Measurements from ENCODE around the gene INS.

INS gene

GRCh38 chr11:2175659-2176058 is 14.7 kb upstream of the INS start:
- no peak for TF ChIP-seq SPI1 (IDR thresholded peaks at IDR 0.05; ENCODE audit: borderline replicate concordance, low read depth)
- TF ChIP-seq GABPA (IDR thresholded peaks at IDR 0.05; ENCODE audit: low read depth) = no peak
- no peak for TF ChIP-seq CTCF (IDR thresholded peaks at IDR 0.05; ENCODE audit: insufficient read depth, low read length)
- Histone ChIP-seq H3K27ac (replicated peaks) (no peak overlapping the region), H3K4me3 (replicated peaks; ENCODE audit: insufficient read depth, low read length) (no peak overlapping the region), H3K27me3 (ENCODE audit: insufficient read depth, poor library complexity, severe bottlenecking) (peaks cover 11% of the 10 kb centered on the region)
- no peak for DNase-seq (ENCODE audit: low read depth in 1 of 2, low spot score in 1 of 2)

- TF ChIP-seq SPI1 (IDR thresholded peaks at IDR 0.05; ENCODE audit: borderline replicate concordance, low read depth) = no peak
- TF ChIP-seq GABPA (IDR thresholded peaks at IDR 0.05; ENCODE audit: low read depth) = no peak
- TF ChIP-seq POLR2AphosphoS5 (IDR thresholded peaks at IDR 0.05; ENCODE audit: low read depth) = no peak
- no peak for TF ChIP-seq CTCF (IDR thresholded peaks at IDR 0.05; ENCODE audit: insufficient read depth, low read length)
- TF ChIP-seq REST (IDR thresholded peaks at IDR 0.05; ENCODE audit: insufficient replicate concordance, low read depth) = no peak
- peaks cover 19% of the 10 kb centered on the region for H3K27me3 ChIP-seq (ENCODE audit: insufficient read depth, poor library complexity, severe bottlenecking)
- no peak for DNase-seq (ENCODE audit: low read depth in 1 of 2, low spot score in 1 of 2)
- no peak overlapping the region for H3K27ac ChIP-seq (replicated peaks)
- no peak overlapping the region for H3K4me3 ChIP-seq (replicated peaks; ENCODE audit: insufficient read depth, low read length)
Observed at GRCh38 chr11:2174361-2174760, 13.4 kb upstream of the INS start.

- Histone ChIP-seq H3K27ac (replicated peaks) (no peak overlapping the region), H3K4me3 (replicated peaks; ENCODE audit: insufficient read depth, low read length) (no peak overlapping the region), H3K27me3 (ENCODE audit: insufficient read depth, poor library complexity, severe bottlenecking) (peaks cover 23% of the 10 kb centered on the region)
- TF ChIP-seq REST (IDR thresholded peaks at IDR 0.05; ENCODE audit: insufficient replicate concordance, low read depth) (no peak), SPI1 (IDR thresholded peaks at IDR 0.05; ENCODE audit: borderline replicate concordance, low read depth) (no peak)
- no peak for DNase-seq (ENCODE audit: low read depth in 1 of 2, low spot score in 1 of 2)
Observed at GRCh38 chr11:2173761-2174160, 12.8 kb upstream of the INS start.

GRCh38 chr11:2173150-2173693 is 12.2 kb upstream of the INS start:
- H3K27me3 ChIP-seq (ENCODE audit: insufficient read depth, poor library complexity, severe bottlenecking) = peaks cover 23% of the 10 kb centered on the region
- H3K4me3 ChIP-seq (replicated peaks; ENCODE audit: insufficient read depth, low read length) = no peak overlapping the region
- TF ChIP-seq POLR2AphosphoS5 (IDR thresholded peaks at IDR 0.05; ENCODE audit: low read depth) = no peak
- DNase-seq (ENCODE audit: low read depth in 1 of 2, low spot score in 1 of 2) = no peak
- H3K27ac ChIP-seq (replicated peaks) = no peak overlapping the region

- Histone ChIP-seq H3K4me3 (replicated peaks; ENCODE audit: insufficient read depth, low read length) (no peak overlapping the region), H3K27ac (replicated peaks) (no peak overlapping the region), H3K27me3 (ENCODE audit: insufficient read depth, poor library complexity, severe bottlenecking) (peaks cover 24% of the 10 kb centered on the region)
- TF ChIP-seq SPI1 (IDR thresholded peaks at IDR 0.05; ENCODE audit: borderline replicate concordance, low read depth) (no peak), REST (IDR thresholded peaks at IDR 0.05; ENCODE audit: insufficient replicate concordance, low read depth) (no peak), CTCF (IDR thresholded peaks at IDR 0.05; ENCODE audit: insufficient read depth, low read length) (no peak), POLR2AphosphoS5 (IDR thresholded peaks at IDR 0.05; ENCODE audit: low read depth) (no peak), GABPA (IDR thresholded peaks at IDR 0.05; ENCODE audit: low read depth) (no peak)
- DNase-seq (ENCODE audit: low read depth in 1 of 2, low spot score in 1 of 2) = no peak
Observed at GRCh38 chr11:2172676-2173075, 11.7 kb upstream of the INS start.
